Measurements from ENCODE around the gene SALL1.

SALL1 gene

GRCh38 chr16:51150888-51151320 is at the start of gene SALL1:
SALL1 (minus strand) TSS chr16:51151270; CDS start chr16:51151241, 29 bp downstream.
- peak within 1 kb of the TSS; percentile 76 for H3K4me3 ChIP-seq (ENCODE audit: low read depth, low read length)
- DNase-seq (ENCODE audit: low read depth): no peak

- H3K4me3 ChIP-seq (ENCODE audit: low read depth, low read length): no peak overlapping the region
- no peak for DNase-seq (ENCODE audit: low read depth)
Measured at GRCh38 chr16:51200793-51201192, 49.7 kb upstream of the SALL1 start.

- H3K4me3 ChIP-seq (ENCODE audit: low read depth, low read length): no peak overlapping the region
- DNase-seq (ENCODE audit: low read depth): no peak
Measured at GRCh38 chr16:51197953-51198748, 47.1 kb upstream of the SALL1 start.

GRCh38 chr16:51193879-51194278 is 42.8 kb upstream of the SALL1 start:
- no peak overlapping the region for H3K4me3 ChIP-seq (ENCODE audit: low read depth, low read length)
- DNase-seq (ENCODE audit: low read depth): no peak

- DNase-seq (ENCODE audit: low read depth): no peak
- no peak overlapping the region for H3K4me3 ChIP-seq (ENCODE audit: low read depth, low read length)
Measured at GRCh38 chr16:51184702-51185433, 33.8 kb upstream of the SALL1 start.

- no peak for DNase-seq (ENCODE audit: low read depth)
- H3K4me3 ChIP-seq (ENCODE audit: low read depth, low read length): no peak overlapping the region
Measured at GRCh38 chr16:51181503-51181811, 30.4 kb upstream of the SALL1 start.

- H3K4me3 ChIP-seq (ENCODE audit: low read depth, low read length): no peak overlapping the region
- no peak for DNase-seq (ENCODE audit: low read depth)
Measured at GRCh38 chr16:51180719-51181502, 29.8 kb upstream of the SALL1 start.

GRCh38 chr16:51175081-51175480 is 24.0 kb upstream of the SALL1 start:
- DNase-seq (ENCODE audit: low read depth): no peak
- H3K4me3 ChIP-seq (ENCODE audit: low read depth, low read length): no peak overlapping the region

- no peak for DNase-seq (ENCODE audit: low read depth)
- H3K4me3 ChIP-seq (ENCODE audit: low read depth, low read length): no peak overlapping the region
Measured at GRCh38 chr16:51172368-51172767, 21.3 kb upstream of the SALL1 start.

- no peak overlapping the region for H3K4me3 ChIP-seq (ENCODE audit: low read depth, low read length)
- no peak for DNase-seq (ENCODE audit: low read depth)
Measured at GRCh38 chr16:51168755-51169154, 17.7 kb upstream of the SALL1 start.

- DNase-seq (ENCODE audit: low read depth): no peak
Measured at GRCh38 chr16:51167170-51167895, 16.3 kb upstream of the SALL1 start.

GRCh38 chr16:51166541-51166940 is 15.5 kb upstream of the SALL1 start:
- no peak overlapping the region for H3K4me3 ChIP-seq (ENCODE audit: low read depth, low read length)
- no peak for DNase-seq (ENCODE audit: low read depth)

More at GRCh38 chr16:51167170-51167895, 16.3 kb upstream of the SALL1 start:
- H3K4me3 ChIP-seq (ENCODE audit: low read depth, low read length): no peak overlapping the region

- no peak overlapping the region for H3K4me3 ChIP-seq (ENCODE audit: low read depth, low read length)
- DNase-seq (ENCODE audit: low read depth): no peak
Measured at GRCh38 chr16:51166091-51166490, 15.0 kb upstream of the SALL1 start.

GRCh38 chr16:51165043-51165442 is 14.0 kb upstream of the SALL1 start:
- DNase-seq (ENCODE audit: low read depth): no peak
- no peak overlapping the region for H3K4me3 ChIP-seq (ENCODE audit: low read depth, low read length)

- H3K4me3 ChIP-seq (ENCODE audit: low read depth, low read length): no peak overlapping the region
- DNase-seq (ENCODE audit: low read depth): no peak
Measured at GRCh38 chr16:51164574-51164973, 13.5 kb upstream of the SALL1 start.

GRCh38 chr16:51163894-51164566 is 13.0 kb upstream of the SALL1 start:
- peak; percentile 49 for DNase-seq (ENCODE audit: low read depth)
- no peak overlapping the region for H3K4me3 ChIP-seq (ENCODE audit: low read depth, low read length)

- peak; percentile 37 for DNase-seq (ENCODE audit: low read depth)
- no peak overlapping the region for H3K4me3 ChIP-seq (ENCODE audit: low read depth, low read length)
Measured at GRCh38 chr16:51163366-51163765, 12.3 kb upstream of the SALL1 start.

GRCh38 chr16:51161440-51162195 is 10.5 kb upstream of the SALL1 start:
- no peak overlapping the region for H3K4me3 ChIP-seq (ENCODE audit: low read depth, low read length)

More at GRCh38 chr16:51161440-51162195, 10.5 kb upstream of the SALL1 start:
- DNase-seq (ENCODE audit: low read depth): no peak

Data from skeletal muscle cell (primary cell).